ENCODE data around the gene VOPP1.

- no peak for TF ChIP-seq POLR2A (IDR thresholded peaks at IDR 0.05)
- no peak for TF ChIP-seq CTCF (IDR thresholded peaks at IDR 0.05)
- TF ChIP-seq EP300 (IDR thresholded peaks at IDR 0.05; ENCODE audit: low read depth), result no peak
Measured at GRCh38 chr7:55423277-55423711, 149.0 kb downstream of the VOPP1 start.

Measured in transverse colon (tissue), 3 donors.